NCI-H2107 treated with DMSO at 0.1 percent for 48 hours (cell line): ENCODE data around the gene MORC4.

Source experiments
- DNase-seq: peaks from one replicate; lab custom pipeline; 2025; ENCODE audit not compliant: unreplicated experiment; lab: John Stamatoyannopoulos, UW

MORC4 gene

GRCh38 chrX:106952988-106953387 is 47.0 kb downstream of the MORC4 start:
- no peak for DNase-seq

- no peak for DNase-seq
These were observed 47.5 kb downstream of the MORC4 start for GRCh38 chrX:106952538-106952937.

GRCh38 chrX:106952089-106952488 is 47.9 kb downstream of the MORC4 start:
- no peak for DNase-seq

- no peak for DNase-seq
These were observed 48.8 kb downstream of the MORC4 start for GRCh38 chrX:106951230-106951629.

GRCh38 chrX:106950381-106950780 is 49.6 kb downstream of the MORC4 start:
- DNase-seq = no peak

GRCh38 chrX:106949366-106949765 is 50.6 kb downstream of the MORC4 start:
- DNase-seq = no peak

- DNase-seq = no peak
These were observed 51.4 kb downstream of the MORC4 start for GRCh38 chrX:106948641-106949040.

GRCh38 chrX:106946464-106946863 is 53.5 kb downstream of the MORC4 start:
- DNase-seq = no peak

GRCh38 chrX:106940068-106940467 is 59.9 kb downstream of the MORC4 start:
- no peak for DNase-seq

- DNase-seq = no peak
These were observed 60.4 kb downstream of the MORC4 start for GRCh38 chrX:106939566-106939965.

- DNase-seq = no peak
These were observed 63.8 kb downstream of the MORC4 start for GRCh38 chrX:106936246-106936645.

- DNase-seq = no peak
These were observed 64.8 kb downstream of the MORC4 start for GRCh38 chrX:106935175-106935574.

- no peak for DNase-seq
These were observed 66.5 kb downstream of the MORC4 start for GRCh38 chrX:106933538-106933961.

GRCh38 chrX:106932960-106933537 is 67.0 kb downstream of the MORC4 start:
- no peak for DNase-seq

GRCh38 chrX:106932492-106932923 is 67.5 kb downstream of the MORC4 start:
- no peak for DNase-seq

- DNase-seq = no peak
These were observed 68.1 kb downstream of the MORC4 start for GRCh38 chrX:106931831-106932491.

- no peak for DNase-seq
These were observed 71.8 kb downstream of the MORC4 start for GRCh38 chrX:106928227-106928626.

- no peak for DNase-seq
These were observed 72.3 kb downstream of the MORC4 start for GRCh38 chrX:106927700-106928099.

GRCh38 chrX:106927023-106927422 is 73.0 kb downstream of the MORC4 start:
- no peak for DNase-seq

- no peak for DNase-seq
These were observed 78.4 kb downstream of the MORC4 start for GRCh38 chrX:106921637-106922036.

- no peak for DNase-seq
These were observed 80.0 kb downstream of the MORC4 start, which contains the start of gene CLDN2 for GRCh38 chrX:106919932-106920452. CLDN2 (plus strand) TSS chrX:106920402; CDS start chrX:106928229, 7,827 bp downstream.

- peak; percentile 34 for DNase-seq
These were observed 82.0 kb downstream of the MORC4 start for GRCh38 chrX:106917830-106918500.
